Coronary artery (tissue), 2 donors: ENCODE results near the gene TAMALIN.
A peak's percentile ranks its signal among the peaks of the same experiment; 100 is the strongest.

ENCODE experiments used
- DNase-seq: peaks from one replicate; pipeline ENCODE4 v3.0.0-alpha.2; 2017; ENCODE audit warnings: low spot score
- H3K27ac ChIP-seq, 2 donors: fragments of 200-600 bp; sonication (generic); one replicate each; pipeline ENCODE4 v1.5.1; 2016 to 2019
- H3K4me3 ChIP-seq: fragments of 200-600 bp; sonication (generic); 2 replicates; pipeline ENCODE4 v1.5.1; 2016; ENCODE audit warnings: mild to moderate bottlenecking, moderate library complexity
- TF ChIP-seq, protein P1 (sequence below): fragments of 200-600 bp; sonication (generic); IDR thresholded peaks from one replicate; pipeline ENCODE4 v1.5.1; 2019; ENCODE audit warnings: antibody characterized with exemption

TAMALIN gene

DNA sequence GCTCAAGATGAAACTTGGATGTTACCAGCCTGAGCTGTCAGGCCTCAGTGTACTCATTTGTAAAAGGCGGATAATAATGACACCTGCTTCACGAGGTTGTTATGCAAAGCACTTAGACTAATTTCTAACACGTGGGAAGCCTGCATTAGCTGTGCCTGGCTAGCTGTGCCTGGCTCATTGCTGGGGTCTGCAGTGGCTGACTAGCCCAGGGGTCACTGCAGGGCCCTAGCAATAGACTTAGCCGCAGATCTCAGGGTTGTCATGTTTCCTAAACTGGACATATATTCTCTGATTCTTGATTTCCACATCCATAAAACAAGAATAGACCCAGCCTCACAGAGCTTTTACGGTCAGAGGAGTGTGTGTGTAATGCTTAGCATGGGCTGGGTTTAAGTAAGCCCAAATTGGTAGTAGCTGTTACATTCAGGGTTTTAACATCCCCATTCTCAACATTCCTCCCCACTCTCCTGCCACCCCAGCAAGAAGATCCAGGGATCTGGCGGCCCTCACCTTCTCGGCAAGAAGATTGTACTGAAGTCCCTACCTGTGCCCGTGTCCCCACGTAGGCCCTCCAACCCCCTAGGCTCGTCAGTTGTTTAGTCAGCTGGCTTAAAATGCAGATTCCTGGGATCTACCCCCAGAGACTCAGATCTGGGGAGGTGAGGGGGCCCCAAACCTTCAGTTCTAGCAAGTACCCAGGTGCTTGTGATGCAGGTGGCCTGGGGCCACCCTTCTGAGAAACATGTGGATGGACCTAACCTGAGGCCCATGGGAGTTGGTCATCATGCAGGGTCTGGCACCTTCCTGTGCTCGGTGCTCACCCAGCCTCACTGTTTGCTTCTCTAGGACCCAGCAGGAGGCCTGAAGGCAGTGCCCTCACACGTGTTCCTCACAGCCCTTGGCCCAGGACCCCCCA, 53.1 kb downstream of the TAMALIN start:
- Histone ChIP-seq H3K27ac (peak overlapping the region in 1 of 2 donors; percentile 5), H3K4me3 (no peak overlapping the region)
- no peak for DNase-seq
- TF ChIP-seq, protein P1, sequence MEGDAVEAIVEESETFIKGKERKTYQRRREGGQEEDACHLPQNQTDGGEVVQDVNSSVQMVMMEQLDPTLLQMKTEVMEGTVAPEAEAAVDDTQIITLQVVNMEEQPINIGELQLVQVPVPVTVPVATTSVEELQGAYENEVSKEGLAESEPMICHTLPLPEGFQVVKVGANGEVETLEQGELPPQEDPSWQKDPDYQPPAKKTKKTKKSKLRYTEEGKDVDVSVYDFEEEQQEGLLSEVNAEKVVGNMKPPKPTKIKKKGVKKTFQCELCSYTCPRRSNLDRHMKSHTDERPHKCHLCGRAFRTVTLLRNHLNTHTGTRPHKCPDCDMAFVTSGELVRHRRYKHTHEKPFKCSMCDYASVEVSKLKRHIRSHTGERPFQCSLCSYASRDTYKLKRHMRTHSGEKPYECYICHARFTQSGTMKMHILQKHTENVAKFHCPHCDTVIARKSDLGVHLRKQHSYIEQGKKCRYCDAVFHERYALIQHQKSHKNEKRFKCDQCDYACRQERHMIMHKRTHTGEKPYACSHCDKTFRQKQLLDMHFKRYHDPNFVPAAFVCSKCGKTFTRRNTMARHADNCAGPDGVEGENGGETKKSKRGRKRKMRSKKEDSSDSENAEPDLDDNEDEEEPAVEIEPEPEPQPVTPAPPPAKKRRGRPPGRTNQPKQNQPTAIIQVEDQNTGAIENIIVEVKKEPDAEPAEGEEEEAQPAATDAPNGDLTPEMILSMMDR = no peak

- peak; percentile 91 for DNase-seq
- Histone ChIP-seq H3K4me3 (no peak overlapping the region), H3K27ac (peak overlapping the region in 1 of 2 donors; percentile 5)
- TF ChIP-seq, protein P1 = no peak
Measured at GRCh38 chr12:52060498-52061177, 53.9 kb downstream of the TAMALIN start.

DNA sequence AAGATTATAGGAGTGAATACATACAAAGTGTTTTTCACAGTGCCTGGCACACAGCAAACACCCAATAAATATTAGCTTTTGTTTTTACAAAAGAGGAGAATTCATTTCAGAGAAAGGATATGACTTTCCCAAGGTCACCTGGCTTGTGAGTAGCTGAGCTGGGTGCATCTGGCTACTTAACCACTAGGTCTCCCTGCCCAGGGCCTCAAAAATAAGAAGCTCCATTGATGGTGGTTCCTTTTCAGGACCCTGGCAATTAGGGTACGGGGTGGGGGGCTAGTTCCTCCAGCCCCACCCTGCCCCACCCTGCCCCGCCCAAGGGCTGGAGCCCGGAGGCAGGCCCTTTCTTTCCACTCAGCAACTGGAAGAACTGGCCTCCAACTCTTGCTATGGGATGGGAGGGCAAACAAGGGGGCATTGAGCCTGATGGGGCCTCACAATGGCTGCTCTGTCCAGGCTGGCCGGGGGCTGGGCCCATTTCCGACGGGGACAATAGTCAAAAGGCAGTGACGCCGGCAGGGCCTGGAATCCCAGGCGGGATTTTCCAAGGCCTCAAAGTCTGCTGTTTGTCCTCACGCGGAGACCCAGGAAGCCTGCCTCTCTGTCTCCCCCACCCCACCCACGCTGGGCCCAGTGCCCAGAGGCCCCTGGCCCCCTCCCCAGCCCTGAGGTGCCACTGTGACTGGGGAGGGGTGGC, 54.9 kb downstream of the TAMALIN start:
- DNase-seq = no peak
- no peak overlapping the region for H3K4me3 ChIP-seq
- peak overlapping the region in 1 of 2 donors; percentile 86 for H3K27ac ChIP-seq
- TF ChIP-seq, protein P1 = no peak

- Histone ChIP-seq H3K4me3 (no peak overlapping the region), H3K27ac (peak overlapping the region; percentile 71 to 86)
- TF ChIP-seq, protein P1 = no peak
- DNase-seq = peak; percentile 82
Measured at GRCh38 chr12:52062167-52063081, 55.7 kb downstream of the TAMALIN start.

- Histone ChIP-seq H3K27ac (peak overlapping the region; percentile 71 to 86), H3K4me3 (peak overlapping the region; percentile 27)
- peak; percentile 83 for DNase-seq
- TF ChIP-seq, protein P1 = no peak
Measured at GRCh38 chr12:52063082-52063924, 56.6 kb downstream of the TAMALIN start.
